H1 (cell line): ENCODE results near the gene FBLN2. TPM values are rescaled to one million over a fixed set of nuclear protein-coding genes. Genes with fewer than 3 reads are reported as not detected.

ENCODE experiments used
- CHD2 ChIP-seq: IDR thresholded peaks from 2 replicates; pipeline ENCODE4 v1.6.1; 2012; ENCODE audit warnings: low read length, improper control_type of control experiment
- EP300 ChIP-seq, 2 experiments: IDR thresholded peaks; 1 replicate in 1 of 2; 2 replicates in 1 of 2; pipeline ENCODE4 v1.6.1; 2011 to 2012; ENCODE audit warnings: low read depth in 2 of 2, low read length in 2 of 2, mild to moderate bottlenecking in 2 of 2, borderline replicate concordance in 1 of 2, inconsistent platforms in 1 of 2, moderate library complexity in 1 of 2
- NANOG ChIP-seq: IDR thresholded peaks from 2 replicates; pipeline ENCODE4 v1.6.1; 2011; ENCODE audit warnings: low read length, low read depth, mild to moderate bottlenecking, inconsistent platforms; ENCODE audit not compliant: insufficient read depth, poor library complexity, severe bottlenecking
- POLR2AphosphoS5 ChIP-seq: IDR thresholded peaks from 2 replicates; pipeline ENCODE4 v1.6.1; 2011; ENCODE audit warnings: low read depth, low read length
- POU5F1 ChIP-seq: IDR thresholded peaks from 2 replicates; pipeline ENCODE4 v1.6.1; 2011; ENCODE audit warnings: low read depth, mild to moderate bottlenecking, low read length, moderate library complexity
- RXRA ChIP-seq: IDR thresholded peaks from 2 replicates; pipeline ENCODE4 v1.6.1; 2011; ENCODE audit warnings: low read depth, mild to moderate bottlenecking, low read length, moderate library complexity; ENCODE audit not compliant: insufficient read depth
- TAF7 ChIP-seq: optimal IDR thresholded peaks from 2 replicates; pipeline ENCODE3; 2011; ENCODE audit warnings: low read depth, mild to moderate bottlenecking, inconsistent platforms, low read length, moderate library complexity, borderline replicate concordance
- polyA plus RNA-seq, 7 experiments: library from polyadenylated mRNA; depleted of rRNA in 3 of 7; stranded (reverse) in 5 of 7; unstranded in 2 of 7; fragments of >200 nt in 5 of 7; fragments of 200-250 nt in 2 of 7; gene quantifications; 1 replicate in 5 of 7; 2 replicates in 1 of 7; 4 replicates in 1 of 7; pipeline versions ENCODE4 v1.2.1 to v1.2.3, GENCODE V29; 2011 to 2013; ENCODE audit warnings: missing spikeins in 2 of 7, mixed read lengths in 2 of 7
- total RNA-seq: library from RNA; stranded (reverse); fragmentation: NEBNext Ultra II Directional; extraction: Animal tissue kit (Norgen Biotek cat#: 25700); gene quantifications from 2 replicates; pipeline ENCODE4 v1.2.1, GENCODE V29; 2021
- TF ChIP-seq, protein P1 (sequence below): fragments of 300-600 bp; sonication (generic); IDR thresholded peaks from 2 replicates; pipeline ENCODE4 v1.7.1; 2012; ENCODE audit warnings: low read length, moderate library complexity, mild to moderate bottlenecking, inconsistent platforms; ENCODE audit not compliant: insufficient replicate concordance

FBLN2 gene
- total and polyA plus RNA-seq, 2 of the 8 experiments (the other 6 are each of a cell fraction or from before 2014, with no cell fraction given) = 17.4 to 24.2 TPM

- TF ChIP-seq, protein P1, sequence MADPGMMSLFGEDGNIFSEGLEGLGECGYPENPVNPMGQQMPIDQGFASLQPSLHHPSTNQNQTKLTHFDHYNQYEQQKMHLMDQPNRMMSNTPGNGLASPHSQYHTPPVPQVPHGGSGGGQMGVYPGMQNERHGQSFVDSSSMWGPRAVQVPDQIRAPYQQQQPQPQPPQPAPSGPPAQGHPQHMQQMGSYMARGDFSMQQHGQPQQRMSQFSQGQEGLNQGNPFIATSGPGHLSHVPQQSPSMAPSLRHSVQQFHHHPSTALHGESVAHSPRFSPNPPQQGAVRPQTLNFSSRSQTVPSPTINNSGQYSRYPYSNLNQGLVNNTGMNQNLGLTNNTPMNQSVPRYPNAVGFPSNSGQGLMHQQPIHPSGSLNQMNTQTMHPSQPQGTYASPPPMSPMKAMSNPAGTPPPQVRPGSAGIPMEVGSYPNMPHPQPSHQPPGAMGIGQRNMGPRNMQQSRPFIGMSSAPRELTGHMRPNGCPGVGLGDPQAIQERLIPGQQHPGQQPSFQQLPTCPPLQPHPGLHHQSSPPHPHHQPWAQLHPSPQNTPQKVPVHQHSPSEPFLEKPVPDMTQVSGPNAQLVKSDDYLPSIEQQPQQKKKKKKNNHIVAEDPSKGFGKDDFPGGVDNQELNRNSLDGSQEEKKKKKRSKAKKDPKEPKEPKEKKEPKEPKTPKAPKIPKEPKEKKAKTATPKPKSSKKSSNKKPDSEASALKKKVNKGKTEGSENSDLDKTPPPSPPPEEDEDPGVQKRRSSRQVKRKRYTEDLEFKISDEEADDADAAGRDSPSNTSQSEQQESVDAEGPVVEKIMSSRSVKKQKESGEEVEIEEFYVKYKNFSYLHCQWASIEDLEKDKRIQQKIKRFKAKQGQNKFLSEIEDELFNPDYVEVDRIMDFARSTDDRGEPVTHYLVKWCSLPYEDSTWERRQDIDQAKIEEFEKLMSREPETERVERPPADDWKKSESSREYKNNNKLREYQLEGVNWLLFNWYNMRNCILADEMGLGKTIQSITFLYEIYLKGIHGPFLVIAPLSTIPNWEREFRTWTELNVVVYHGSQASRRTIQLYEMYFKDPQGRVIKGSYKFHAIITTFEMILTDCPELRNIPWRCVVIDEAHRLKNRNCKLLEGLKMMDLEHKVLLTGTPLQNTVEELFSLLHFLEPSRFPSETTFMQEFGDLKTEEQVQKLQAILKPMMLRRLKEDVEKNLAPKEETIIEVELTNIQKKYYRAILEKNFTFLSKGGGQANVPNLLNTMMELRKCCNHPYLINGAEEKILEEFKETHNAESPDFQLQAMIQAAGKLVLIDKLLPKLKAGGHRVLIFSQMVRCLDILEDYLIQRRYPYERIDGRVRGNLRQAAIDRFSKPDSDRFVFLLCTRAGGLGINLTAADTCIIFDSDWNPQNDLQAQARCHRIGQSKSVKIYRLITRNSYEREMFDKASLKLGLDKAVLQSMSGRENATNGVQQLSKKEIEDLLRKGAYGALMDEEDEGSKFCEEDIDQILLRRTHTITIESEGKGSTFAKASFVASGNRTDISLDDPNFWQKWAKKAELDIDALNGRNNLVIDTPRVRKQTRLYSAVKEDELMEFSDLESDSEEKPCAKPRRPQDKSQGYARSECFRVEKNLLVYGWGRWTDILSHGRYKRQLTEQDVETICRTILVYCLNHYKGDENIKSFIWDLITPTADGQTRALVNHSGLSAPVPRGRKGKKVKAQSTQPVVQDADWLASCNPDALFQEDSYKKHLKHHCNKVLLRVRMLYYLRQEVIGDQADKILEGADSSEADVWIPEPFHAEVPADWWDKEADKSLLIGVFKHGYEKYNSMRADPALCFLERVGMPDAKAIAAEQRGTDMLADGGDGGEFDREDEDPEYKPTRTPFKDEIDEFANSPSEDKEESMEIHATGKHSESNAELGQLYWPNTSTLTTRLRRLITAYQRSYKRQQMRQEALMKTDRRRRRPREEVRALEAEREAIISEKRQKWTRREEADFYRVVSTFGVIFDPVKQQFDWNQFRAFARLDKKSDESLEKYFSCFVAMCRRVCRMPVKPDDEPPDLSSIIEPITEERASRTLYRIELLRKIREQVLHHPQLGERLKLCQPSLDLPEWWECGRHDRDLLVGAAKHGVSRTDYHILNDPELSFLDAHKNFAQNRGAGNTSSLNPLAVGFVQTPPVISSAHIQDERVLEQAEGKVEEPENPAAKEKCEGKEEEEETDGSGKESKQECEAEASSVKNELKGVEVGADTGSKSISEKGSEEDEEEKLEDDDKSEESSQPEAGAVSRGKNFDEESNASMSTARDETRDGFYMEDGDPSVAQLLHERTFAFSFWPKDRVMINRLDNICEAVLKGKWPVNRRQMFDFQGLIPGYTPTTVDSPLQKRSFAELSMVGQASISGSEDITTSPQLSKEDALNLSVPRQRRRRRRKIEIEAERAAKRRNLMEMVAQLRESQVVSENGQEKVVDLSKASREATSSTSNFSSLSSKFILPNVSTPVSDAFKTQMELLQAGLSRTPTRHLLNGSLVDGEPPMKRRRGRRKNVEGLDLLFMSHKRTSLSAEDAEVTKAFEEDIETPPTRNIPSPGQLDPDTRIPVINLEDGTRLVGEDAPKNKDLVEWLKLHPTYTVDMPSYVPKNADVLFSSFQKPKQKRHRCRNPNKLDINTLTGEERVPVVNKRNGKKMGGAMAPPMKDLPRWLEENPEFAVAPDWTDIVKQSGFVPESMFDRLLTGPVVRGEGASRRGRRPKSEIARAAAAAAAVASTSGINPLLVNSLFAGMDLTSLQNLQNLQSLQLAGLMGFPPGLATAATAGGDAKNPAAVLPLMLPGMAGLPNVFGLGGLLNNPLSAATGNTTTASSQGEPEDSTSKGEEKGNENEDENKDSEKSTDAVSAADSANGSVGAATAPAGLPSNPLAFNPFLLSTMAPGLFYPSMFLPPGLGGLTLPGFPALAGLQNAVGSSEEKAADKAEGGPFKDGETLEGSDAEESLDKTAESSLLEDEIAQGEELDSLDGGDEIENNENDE = no peak
- TF ChIP-seq NANOG (no peak), RXRA (no peak), EP300 (IDR thresholded peaks at IDR 0.05; ENCODE audit: borderline replicate concordance in 1 of 2, low read depth in 2 of 2, low read length in 2 of 2) (no peak), POU5F1 (no peak), CHD2 (no peak), POLR2AphosphoS5 (no peak), TAF7 (no peak)
- TF ChIP-seq, all 59 proteins: peak for 0
Measured at GRCh38 chr3:13566453-13566748, 17.5 kb downstream of the FBLN2 start (continued).
